MM.1S (cell line): ENCODE results near the gene RNF227.
"Not testable (repeated sequence)": the region's sequence is repeated elsewhere in the genome, so short reads cannot be mapped to it uniquely, and the experiment has no call there.

Experiments
- DNase-seq: peaks from one replicate; pipeline ENCODE4 v3.0.0-alpha.2; 2015
- H2AFZ ChIP-seq: fragments of 300-600 bp; sonication (generic); 2 replicates; pipeline ENCODE4 v1.6.0; 2016; ENCODE audit warnings: antibody characterized with exemption, low read length
- H3F3A ChIP-seq: fragments of 300-600 bp; sonication (generic); 2 replicates; pipeline ENCODE4 v1.6.1; 2016; ENCODE audit warnings: mild to moderate bottlenecking, antibody characterized with exemption, low read length, moderate library complexity, mixed read lengths; ENCODE audit not compliant: insufficient read depth
- H3K27ac ChIP-seq: fragments of 300-600 bp; sonication (generic); 2 replicates; pipeline ENCODE4 v1.5.1; 2016; ENCODE audit warnings: mild to moderate bottlenecking, low read length
- H3K27me3 ChIP-seq: fragments of 300-600 bp; sonication (generic); replicated peaks from 2 replicates; pipeline ENCODE4 v1.6.0; 2016; ENCODE audit warnings: low read length; ENCODE audit not compliant: insufficient read depth
- H3K36me3 ChIP-seq: fragments of 300-600 bp; sonication (generic); replicated peaks from 2 replicates; pipeline ENCODE4 v1.6.1; 2016; ENCODE audit warnings: mild to moderate bottlenecking, low read length, mixed read lengths; ENCODE audit not compliant: insufficient read depth
- H3K4me1 ChIP-seq: fragments of 300-600 bp; sonication (generic); 2 replicates; pipeline ENCODE4 v1.6.1; 2016; ENCODE audit warnings: low read length, mixed read lengths
- H3K4me2 ChIP-seq: fragments of 300-600 bp; sonication (generic); 2 replicates; pipeline ENCODE4 v1.6.0; 2016; ENCODE audit warnings: low read depth, low read length
- H3K4me3 ChIP-seq: fragments of 300-600 bp; sonication (generic); 2 replicates; pipeline ENCODE4 v1.5.1; 2016; ENCODE audit warnings: low read length, mixed read lengths
- H3K79me2 ChIP-seq: fragments of 300-600 bp; sonication (generic); 2 replicates; pipeline ENCODE4 v1.6.1; 2016; ENCODE audit warnings: mixed run types, low read length, mixed read lengths
- H3K9ac ChIP-seq: fragments of 300-600 bp; sonication (generic); 2 replicates; pipeline ENCODE4 v1.6.1; 2016; ENCODE audit warnings: low read length, mixed read lengths
- H3K9me2 ChIP-seq: fragments of 300-600 bp; sonication (generic); replicated peaks from 2 replicates; pipeline ENCODE4 v1.6.1; 2016; ENCODE audit warnings: mild to moderate bottlenecking, low read length, mixed read lengths; ENCODE audit not compliant: insufficient read depth
- H3K9me3 ChIP-seq: fragments of 300-600 bp; sonication (generic); replicated peaks from 2 replicates; pipeline ENCODE4 v1.6.1; 2016; ENCODE audit warnings: mild to moderate bottlenecking, low read length, mixed read lengths; ENCODE audit not compliant: insufficient read depth
- H4K20me1 ChIP-seq: fragments of 300-600 bp; sonication (generic); 2 replicates; pipeline ENCODE4 v1.6.1; 2016; ENCODE audit warnings: mild to moderate bottlenecking, low read length, moderate library complexity, mixed read lengths; ENCODE audit not compliant: insufficient read depth
- CTCF ChIP-seq: fragments of 300-600 bp; sonication (generic); IDR thresholded peaks from 2 replicates; pipeline ENCODE4 v1.5.1; 2016; ENCODE audit warnings: antibody characterized with exemption, low read length, mixed read lengths
- EZH2 ChIP-seq: fragments of 300-600 bp; sonication (generic); optimal IDR thresholded peaks from 2 replicates; pipeline ENCODE3; 2017; ENCODE audit warnings: low read depth, mild to moderate bottlenecking, antibody characterized with exemption, low read length, mixed read lengths
- EZH2phosphoT487 ChIP-seq: fragments of 300-600 bp; sonication (generic); IDR thresholded peaks from 2 replicates; pipeline ENCODE4 v1.6.1; 2018; ENCODE audit warnings: antibody characterized with exemption, low read length

Gene RNF227

GRCh38 chr17:7956228-7956965, 40.3 kb upstream of the RNF227 start:
- DNase-seq: no peak
- Histone ChIP-seq H3K9me2 (no peaks in the 10 kb centered on the region), H3K27me3 (no peaks in the 10 kb centered on the region; the same call in 1 of the 2 replicates), H2AFZ (no peak overlapping the region), H4K20me1 (no peaks in the 10 kb centered on the region), H3K9ac (no peak overlapping the region), H3K4me3 (no peak overlapping the region), H3K79me2 (no peaks in the 10 kb centered on the region), H3K36me3 (no peaks in the 10 kb centered on the region), H3K4me2 (no peak overlapping the region), H3K27ac (no peak overlapping the region), H3K4me1 (peaks cover 5% of the 10 kb centered on the region), H3K9me3 (no peaks in the 10 kb centered on the region), H3F3A (no peaks in the 10 kb centered on the region)
- TF ChIP-seq CTCF (no peak), EZH2phosphoT487 (no peak), EZH2 (no peak)

- H3K4me1 ChIP-seq: peaks cover 10% of the 10 kb centered on the region
- no peaks in the 10 kb centered on the region for H4K20me1 ChIP-seq
- no peak overlapping the region for H3K4me2 ChIP-seq
- TF ChIP-seq EZH2phosphoT487: no peak
- TF ChIP-seq EZH2: no peak
- TF ChIP-seq CTCF: no peak
- H3K27ac ChIP-seq: no peak overlapping the region
- no peaks in the 10 kb centered on the region for H3K79me2 ChIP-seq
- H3K9me3 ChIP-seq: no peaks in the 10 kb centered on the region
- no peaks in the 10 kb centered on the region for H3K9me2 ChIP-seq
- no peak for DNase-seq
- no peaks in the 10 kb centered on the region; the same call in 1 of the 2 replicates for H3K27me3 ChIP-seq
- H3K36me3 ChIP-seq: no peaks in the 10 kb centered on the region
- no peak overlapping the region for H3K4me3 ChIP-seq
- no peaks in the 10 kb centered on the region for H3F3A ChIP-seq
- no peak overlapping the region for H2AFZ ChIP-seq
- H3K9ac ChIP-seq: no peak overlapping the region
Measured at GRCh38 chr17:7955414-7956227, 39.5 kb upstream of the RNF227 start.

GRCh38 chr17:7953266-7953665, 37.2 kb upstream of the RNF227 start:
- H3K79me2 ChIP-seq, H3F3A ChIP-seq, H3K36me3 ChIP-seq, H4K20me1 ChIP-seq, H2AFZ ChIP-seq, H3K9me3 ChIP-seq, H3K9me2 ChIP-seq, H3K9ac ChIP-seq, H3K4me3 ChIP-seq, H3K4me2 ChIP-seq, H3K27ac ChIP-seq, H3K27me3 ChIP-seq, DNase-seq: not testable (repeated sequence)
- H3K4me1 ChIP-seq: peaks cover 10% of the 10 kb centered on the region
